Measurements from ENCODE around the gene ATL3.

ATL3 gene

GRCh38 chr11:63666874-63667273 lies 4.3 kb downstream of the ATL3 start:
- TF ChIP-seq, protein P1, sequence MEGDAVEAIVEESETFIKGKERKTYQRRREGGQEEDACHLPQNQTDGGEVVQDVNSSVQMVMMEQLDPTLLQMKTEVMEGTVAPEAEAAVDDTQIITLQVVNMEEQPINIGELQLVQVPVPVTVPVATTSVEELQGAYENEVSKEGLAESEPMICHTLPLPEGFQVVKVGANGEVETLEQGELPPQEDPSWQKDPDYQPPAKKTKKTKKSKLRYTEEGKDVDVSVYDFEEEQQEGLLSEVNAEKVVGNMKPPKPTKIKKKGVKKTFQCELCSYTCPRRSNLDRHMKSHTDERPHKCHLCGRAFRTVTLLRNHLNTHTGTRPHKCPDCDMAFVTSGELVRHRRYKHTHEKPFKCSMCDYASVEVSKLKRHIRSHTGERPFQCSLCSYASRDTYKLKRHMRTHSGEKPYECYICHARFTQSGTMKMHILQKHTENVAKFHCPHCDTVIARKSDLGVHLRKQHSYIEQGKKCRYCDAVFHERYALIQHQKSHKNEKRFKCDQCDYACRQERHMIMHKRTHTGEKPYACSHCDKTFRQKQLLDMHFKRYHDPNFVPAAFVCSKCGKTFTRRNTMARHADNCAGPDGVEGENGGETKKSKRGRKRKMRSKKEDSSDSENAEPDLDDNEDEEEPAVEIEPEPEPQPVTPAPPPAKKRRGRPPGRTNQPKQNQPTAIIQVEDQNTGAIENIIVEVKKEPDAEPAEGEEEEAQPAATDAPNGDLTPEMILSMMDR (IDR thresholded peaks at IDR 0.05; ENCODE audit: poor library complexity, severe bottlenecking) = no peak
- H3K27me3 ChIP-seq (ENCODE audit: insufficient read depth, poor library complexity, severe bottlenecking) = no peaks in the 10 kb centered on the region
- no peaks in the 10 kb centered on the region for H3K9me3 ChIP-seq (ENCODE audit: severe bottlenecking)
- DNase-seq (ENCODE audit: low spot score) (no peak), ATAC-seq (ENCODE audit: low read depth) (peak; percentile 15; the same call in 1 of the 3 replicates)
- H3K4me3 ChIP-seq (ENCODE audit: severe bottlenecking) = no peak overlapping the region
- peaks cover 53% of the 10 kb centered on the region for H3K4me1 ChIP-seq (ENCODE audit: insufficient read depth, poor library complexity, severe bottlenecking)
- peak overlapping the region; percentile 90 for H3K27ac ChIP-seq (ENCODE audit: poor library complexity, severe bottlenecking)
- H3K36me3 ChIP-seq (ENCODE audit: low read depth) = peaks cover 43% of the 10 kb centered on the region

DNA sequence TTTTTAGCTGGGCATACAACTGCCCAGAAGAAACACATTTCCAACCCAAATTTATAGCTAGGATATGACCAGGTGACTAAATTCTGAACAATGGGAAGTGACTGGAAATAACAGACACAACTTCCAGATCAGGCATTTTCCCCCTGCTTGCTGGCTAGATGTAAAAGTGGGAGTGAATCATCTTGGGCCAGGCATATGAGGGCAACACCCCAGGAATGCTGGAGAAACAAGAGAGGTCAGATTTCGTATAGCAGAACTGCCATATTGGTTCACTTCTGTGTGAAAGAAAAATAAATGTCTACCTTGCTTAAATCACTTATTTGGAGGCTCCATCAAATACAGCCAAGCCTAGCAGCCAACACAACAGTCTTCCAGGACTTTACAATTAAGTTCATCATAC lies 7.4 kb downstream of the ATL3 start:
- H3K9me3 ChIP-seq (ENCODE audit: severe bottlenecking) = no peaks in the 10 kb centered on the region
- no peaks in the 10 kb centered on the region for H3K27me3 ChIP-seq (ENCODE audit: insufficient read depth, poor library complexity, severe bottlenecking)
- H3K36me3 ChIP-seq (ENCODE audit: low read depth) = peaks cover 46% of the 10 kb centered on the region
- peak overlapping the region; percentile 65 for H3K27ac ChIP-seq (ENCODE audit: poor library complexity, severe bottlenecking)
- peaks cover 38% of the 10 kb centered on the region for H3K4me1 ChIP-seq (ENCODE audit: insufficient read depth, poor library complexity, severe bottlenecking)
- ATAC-seq (ENCODE audit: low read depth) (peak; percentile 62), DNase-seq (ENCODE audit: low spot score) (no peak)
- H3K4me3 ChIP-seq (ENCODE audit: severe bottlenecking) = no peak overlapping the region
- TF ChIP-seq, protein P1 (IDR thresholded peaks at IDR 0.05; ENCODE audit: poor library complexity, severe bottlenecking) = no peak

- TF ChIP-seq, protein P1 (IDR thresholded peaks at IDR 0.05; ENCODE audit: poor library complexity, severe bottlenecking) = no peak
- peaks cover 18% of the 10 kb centered on the region for H3K4me1 ChIP-seq (ENCODE audit: insufficient read depth, poor library complexity, severe bottlenecking)
- DNase-seq (ENCODE audit: low spot score) (no peak), ATAC-seq (ENCODE audit: low read depth) (no peak)
- H3K27me3 ChIP-seq (ENCODE audit: insufficient read depth, poor library complexity, severe bottlenecking) = no peaks in the 10 kb centered on the region
- H3K36me3 ChIP-seq (ENCODE audit: low read depth) = peaks cover 62% of the 10 kb centered on the region
- H3K9me3 ChIP-seq (ENCODE audit: severe bottlenecking) = no peaks in the 10 kb centered on the region
- no peak overlapping the region for H3K4me3 ChIP-seq (ENCODE audit: severe bottlenecking)
- H3K27ac ChIP-seq (ENCODE audit: poor library complexity, severe bottlenecking) = no peak overlapping the region
These were observed 10.2 kb downstream of the ATL3 start for GRCh38 chr11:63660972-63661371.

GRCh38 chr11:63652671-63653070 lies 18.5 kb downstream of the ATL3 start:
- ATAC-seq (ENCODE audit: low read depth) = no peak
- no peaks in the 10 kb centered on the region for H3K27me3 ChIP-seq (ENCODE audit: insufficient read depth, poor library complexity, severe bottlenecking)
- no peak for DNase-seq (ENCODE audit: low spot score)
- H3K9me3 ChIP-seq (ENCODE audit: severe bottlenecking) = no peaks in the 10 kb centered on the region
- no peak overlapping the region for H3K27ac ChIP-seq (ENCODE audit: poor library complexity, severe bottlenecking)
- H3K4me3 ChIP-seq (ENCODE audit: severe bottlenecking) = no peak overlapping the region
- H3K36me3 ChIP-seq (ENCODE audit: low read depth) = peaks cover 90% of the 10 kb centered on the region
- TF ChIP-seq, protein P1 (IDR thresholded peaks at IDR 0.05; ENCODE audit: poor library complexity, severe bottlenecking) = no peak
- no peaks in the 10 kb centered on the region for H3K4me1 ChIP-seq (ENCODE audit: insufficient read depth, poor library complexity, severe bottlenecking)

DNA sequence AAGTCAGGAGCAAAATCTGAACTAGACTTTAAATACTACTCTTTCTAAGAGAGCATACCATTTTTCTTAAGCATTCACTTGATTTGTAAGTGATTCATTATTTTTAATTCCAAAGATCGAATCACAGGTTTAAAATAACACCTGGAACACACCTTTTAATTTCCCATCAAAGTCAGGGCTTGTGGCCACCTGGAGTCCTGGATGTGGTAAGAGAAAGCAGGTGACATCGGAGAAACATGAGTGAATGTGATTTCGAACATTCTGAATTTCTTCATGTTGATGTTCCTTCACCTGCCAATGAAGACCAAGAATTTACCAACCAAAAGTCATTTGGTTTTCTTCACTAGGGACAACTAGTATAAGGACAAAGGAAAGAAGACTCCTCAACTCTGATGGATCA lies 28.0 kb downstream of the ATL3 start:
- H3K4me1 ChIP-seq (ENCODE audit: insufficient read depth, poor library complexity, severe bottlenecking) = no peaks in the 10 kb centered on the region
- no peak overlapping the region for H3K4me3 ChIP-seq (ENCODE audit: severe bottlenecking)
- no peaks in the 10 kb centered on the region for H3K9me3 ChIP-seq (ENCODE audit: severe bottlenecking)
- no peaks in the 10 kb centered on the region for H3K27me3 ChIP-seq (ENCODE audit: insufficient read depth, poor library complexity, severe bottlenecking)
- no peak for DNase-seq (ENCODE audit: low spot score)
- TF ChIP-seq, protein P1 (IDR thresholded peaks at IDR 0.05; ENCODE audit: poor library complexity, severe bottlenecking) = no peak
- no peak overlapping the region for H3K27ac ChIP-seq (ENCODE audit: poor library complexity, severe bottlenecking)
- no peak for ATAC-seq (ENCODE audit: low read depth)
- peaks cover 95% of the 10 kb centered on the region for H3K36me3 ChIP-seq (ENCODE audit: low read depth)
